Calu3 (cell line): ENCODE results near the gene CDH13. TPM values are rescaled to one million over a fixed set of nuclear protein-coding genes. Genes with fewer than 3 reads are reported as not detected.

ENCODE experiments used
- BruUV-seq: library from RNA; stranded (reverse); fragments of 400-500 nt; replicated peaks from 2 replicates; lab custom pipeline; 2021; lab: Mats Ljungman, UMichigan
- CTCF ChIA-PET: fragments of 300-600 bp; sonication (Branson Sonifier 250); formaldehyde crosslinking; loops from one replicate; lab custom pipeline; 2022; ENCODE audit warnings: antibody characterized with exemption; lab: Charles Lee
- DNase-seq: peaks from one replicate; pipeline ENCODE4 v3.0.0; 2022
- H3K27ac Mint-ChIP-seq: one replicate; pipeline ENCODE4 v1.8.0; 2022; ENCODE audit warnings: mixed read lengths; ENCODE audit not compliant: unreplicated experiment
- H3K27me3 Mint-ChIP-seq: one replicate; pipeline ENCODE4 v1.8.0; 2022; ENCODE audit warnings: mixed read lengths; ENCODE audit not compliant: unreplicated experiment
- H3K36me3 Mint-ChIP-seq: one replicate; pipeline ENCODE4 v1.8.0; 2022; ENCODE audit warnings: mild to moderate bottlenecking, moderate library complexity, mixed read lengths; ENCODE audit not compliant: insufficient read depth, unreplicated experiment
- H3K4me1 Mint-ChIP-seq: one replicate; pipeline ENCODE4 v1.8.0; 2022; ENCODE audit warnings: mild to moderate bottlenecking, low read depth, mixed read lengths; ENCODE audit not compliant: unreplicated experiment
- H3K4me3 Mint-ChIP-seq: one replicate; pipeline ENCODE4 v1.8.0; 2022; ENCODE audit warnings: mild to moderate bottlenecking, low read depth, moderate library complexity, mixed read lengths; ENCODE audit not compliant: unreplicated experiment
- H3K9me3 Mint-ChIP-seq: one replicate; pipeline ENCODE4 v1.8.0; 2022; ENCODE audit warnings: low read depth, mixed read lengths; ENCODE audit not compliant: unreplicated experiment
- intact Hi-C: fragments of 100-400 bp; cut with micrococcal nuclease; formaldehyde crosslinking; loops from one replicate; pipeline ENCODE4 v1.10.0; 2022; ENCODE audit not compliant: unreplicated experiment
- total RNA-seq: library from RNA; stranded (reverse); gene quantifications from 2 replicates; pipeline ENCODE4 v1.2.3, GENCODE V29; 2022
- TF ChIP-seq, protein P1 (sequence below): fragments of 200-600 bp; IDR thresholded peaks from one replicate; pipeline ENCODE4 v1.8.0; 2022; ENCODE audit warnings: antibody characterized with exemption; ENCODE audit not compliant: unreplicated experiment

CDH13 gene
- total RNA-seq, 1 experiment from 2014 or later = not detected

DNA sequence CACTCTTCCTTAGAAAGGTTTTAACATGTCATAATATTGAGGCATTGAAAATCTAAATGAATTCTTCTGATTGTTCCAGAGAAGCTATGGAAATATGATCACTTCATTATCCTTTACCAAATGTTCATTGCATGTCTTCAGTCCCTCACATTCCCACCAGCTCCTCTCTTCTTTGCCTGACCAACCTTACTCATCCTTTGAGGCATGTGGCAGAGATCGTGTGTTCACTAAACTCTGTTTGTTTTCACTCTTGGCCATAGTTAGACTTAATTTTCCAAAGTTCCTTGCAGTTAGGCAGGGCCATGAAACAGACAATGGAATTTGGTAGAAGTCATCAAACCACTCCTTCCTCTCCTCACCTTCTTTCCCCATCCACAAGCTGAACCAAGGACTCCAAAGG lies 914.5 kb downstream of the CDH13 start:
- Mint-ChIP-seq H3K27me3 (no peaks in the 10 kb centered on the region), H3K27ac (no peak overlapping the region), H3K4me3 (no peak overlapping the region), H3K9me3 (peaks cover 17% of the 10 kb centered on the region), H3K4me1 (no peaks in the 10 kb centered on the region), H3K36me3 (no peaks in the 10 kb centered on the region)
- no TSS peak for BruUV-seq
- DNase-seq = no peak
- intact Hi-C loops = no loop called here
- CTCF ChIA-PET = interaction anchor here (0.6 kb wide), 1 partner anchor 522 kb away, joined by 3 read pairs; no protein-coding TSS in a partner anchor
- TF ChIP-seq, protein P1, sequence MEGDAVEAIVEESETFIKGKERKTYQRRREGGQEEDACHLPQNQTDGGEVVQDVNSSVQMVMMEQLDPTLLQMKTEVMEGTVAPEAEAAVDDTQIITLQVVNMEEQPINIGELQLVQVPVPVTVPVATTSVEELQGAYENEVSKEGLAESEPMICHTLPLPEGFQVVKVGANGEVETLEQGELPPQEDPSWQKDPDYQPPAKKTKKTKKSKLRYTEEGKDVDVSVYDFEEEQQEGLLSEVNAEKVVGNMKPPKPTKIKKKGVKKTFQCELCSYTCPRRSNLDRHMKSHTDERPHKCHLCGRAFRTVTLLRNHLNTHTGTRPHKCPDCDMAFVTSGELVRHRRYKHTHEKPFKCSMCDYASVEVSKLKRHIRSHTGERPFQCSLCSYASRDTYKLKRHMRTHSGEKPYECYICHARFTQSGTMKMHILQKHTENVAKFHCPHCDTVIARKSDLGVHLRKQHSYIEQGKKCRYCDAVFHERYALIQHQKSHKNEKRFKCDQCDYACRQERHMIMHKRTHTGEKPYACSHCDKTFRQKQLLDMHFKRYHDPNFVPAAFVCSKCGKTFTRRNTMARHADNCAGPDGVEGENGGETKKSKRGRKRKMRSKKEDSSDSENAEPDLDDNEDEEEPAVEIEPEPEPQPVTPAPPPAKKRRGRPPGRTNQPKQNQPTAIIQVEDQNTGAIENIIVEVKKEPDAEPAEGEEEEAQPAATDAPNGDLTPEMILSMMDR = no peak

DNA sequence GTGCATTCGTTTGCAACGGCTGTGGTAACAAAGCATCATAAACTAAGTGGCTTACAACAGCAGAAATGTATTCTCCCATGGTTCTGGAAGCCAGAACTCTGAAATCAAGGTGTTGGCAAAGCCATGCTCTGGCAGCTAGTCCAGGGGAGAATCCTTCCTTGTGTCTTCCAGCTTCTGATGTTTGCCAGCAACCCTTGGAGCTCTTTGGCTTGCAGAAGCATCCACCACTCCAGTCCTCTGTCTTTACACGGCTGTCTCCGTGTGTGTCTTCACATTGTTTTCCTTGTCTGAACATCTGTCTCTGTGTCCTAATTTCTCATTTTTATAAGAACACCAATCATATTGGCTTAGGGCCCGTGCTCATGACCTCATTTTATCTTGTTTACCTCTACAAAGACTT lies 915.7 kb downstream of the CDH13 start:
- BruUV-seq = no TSS peak
- no peak overlapping the region for H3K4me3 Mint-ChIP-seq
- no peak overlapping the region for H3K27ac Mint-ChIP-seq
- CTCF ChIA-PET = no interaction called here
- no peaks in the 10 kb centered on the region for H3K27me3 Mint-ChIP-seq
- DNase-seq = no peak
- TF ChIP-seq, protein P1 = no peak
- peaks cover 15% of the 10 kb centered on the region for H3K9me3 Mint-ChIP-seq
- H3K36me3 Mint-ChIP-seq = no peaks in the 10 kb centered on the region
- intact Hi-C loops = no loop called here
- no peaks in the 10 kb centered on the region for H3K4me1 Mint-ChIP-seq

DNA sequence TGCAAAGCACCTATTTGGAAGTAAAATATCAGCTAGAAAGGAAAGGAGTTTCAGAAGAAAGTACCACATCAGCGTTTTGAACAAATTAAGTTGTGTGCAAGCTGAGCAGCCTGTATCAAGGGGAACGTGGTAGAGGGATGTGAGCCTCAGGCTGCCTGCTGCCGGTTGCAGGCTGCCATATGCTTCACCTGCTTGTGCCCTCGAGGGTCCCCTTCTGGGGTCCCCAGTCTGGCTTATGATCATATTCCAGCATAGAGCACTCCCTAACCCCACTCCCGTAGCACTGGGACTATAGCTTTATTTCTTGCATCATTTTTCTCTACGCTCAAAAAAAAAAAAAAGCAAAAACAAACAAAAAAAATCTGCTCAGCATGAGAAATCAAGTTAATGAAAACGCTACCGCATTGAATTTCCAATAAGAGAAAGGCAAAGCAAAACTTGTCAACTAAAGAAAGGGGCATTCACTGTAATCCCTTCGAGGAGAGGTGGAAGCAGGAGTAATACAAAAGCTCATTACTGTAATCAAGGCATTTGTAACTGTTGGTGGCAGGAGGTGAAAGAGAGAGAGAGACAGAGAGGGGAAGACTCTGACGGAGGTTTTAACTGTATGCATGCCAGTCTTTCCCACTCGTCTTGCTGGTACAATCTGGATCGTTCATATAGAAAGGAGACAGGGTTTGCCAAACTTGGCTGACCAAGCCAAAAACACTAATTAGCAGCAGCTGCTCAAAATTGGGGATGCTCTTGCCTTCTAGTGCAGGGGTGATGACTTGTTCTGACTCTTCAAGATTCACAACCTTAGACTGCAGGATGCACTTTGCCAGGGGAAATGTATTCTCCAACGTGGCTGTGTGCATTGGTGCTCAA lies 922.8 kb downstream of the CDH13 start:
- peaks cover 25% of the 10 kb centered on the region for H3K9me3 Mint-ChIP-seq
- no TSS peak for BruUV-seq
- no peak for DNase-seq
- H3K4me1 Mint-ChIP-seq = no peaks in the 10 kb centered on the region
- H3K36me3 Mint-ChIP-seq = no peaks in the 10 kb centered on the region
- TF ChIP-seq, protein P1 = no peak
- CTCF ChIA-PET = no interaction called here
- no peaks in the 10 kb centered on the region for H3K27me3 Mint-ChIP-seq
- H3K27ac Mint-ChIP-seq = no peak overlapping the region
- intact Hi-C loops = no loop called here
- H3K4me3 Mint-ChIP-seq = no peak overlapping the region

DNA sequence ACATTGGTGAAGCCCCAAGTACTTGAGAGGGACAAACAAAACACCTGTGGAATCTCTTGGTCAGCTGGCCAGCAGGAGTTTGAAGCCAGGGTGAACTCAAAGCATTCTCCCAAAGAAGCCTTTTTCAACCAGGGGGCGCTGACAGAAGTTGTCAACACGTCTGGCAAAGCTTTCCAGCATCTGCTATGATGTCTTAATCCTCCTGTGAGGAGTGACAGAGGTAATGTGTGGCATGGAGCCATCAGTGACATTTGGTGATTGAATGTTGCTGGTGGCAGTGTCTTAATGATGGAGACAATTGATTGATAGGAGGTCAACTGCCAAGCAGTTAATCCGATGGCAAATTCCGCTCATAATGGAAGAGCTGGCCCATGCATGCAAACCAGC lies 923.4 kb downstream of the CDH13 start:
- no peak for DNase-seq
- H3K36me3 Mint-ChIP-seq = no peaks in the 10 kb centered on the region
- TF ChIP-seq, protein P1 = no peak
- no peaks in the 10 kb centered on the region for H3K27me3 Mint-ChIP-seq
- H3K4me3 Mint-ChIP-seq = no peak overlapping the region
- intact Hi-C loops = no loop called here
- H3K9me3 Mint-ChIP-seq = peaks cover 25% of the 10 kb centered on the region
- CTCF ChIA-PET = no interaction called here
- H3K4me1 Mint-ChIP-seq = no peaks in the 10 kb centered on the region
- no peak overlapping the region for H3K27ac Mint-ChIP-seq
- no TSS peak for BruUV-seq
